Spleen (tissue), 11 donors: ENCODE results near the gene NRXN3. TPM values are rescaled to one million over a fixed set of nuclear protein-coding genes. Genes with fewer than 3 reads are reported as not detected.

Experiments used
- DNase-seq: peaks from one replicate; pipeline ENCODE4 v3.0.0-alpha.2; 2020
- H3K27ac ChIP-seq, 8 donors: fragments of 200-600 bp; sonication (generic) in 7 of 8; 1 replicate in 4 of 8; 2 replicates in 4 of 8; pipeline versions ENCODE4 v1.5.0 to v1.8.0; 2016 to 2021; ENCODE audit warnings: inconsistent platforms in 4 of 8, mild to moderate bottlenecking in 4 of 8, moderate library complexity in 1 of 8
- H3K27me3 ChIP-seq, 7 donors: fragments of 200-600 bp; sonication (generic) in 6 of 7; replicated peaks in 1 of 7; 1 replicate in 4 of 7; 2 replicates in 3 of 7; pipeline versions ENCODE4 v1.5.0 to v1.8.0; 2016 to 2021; ENCODE audit warnings: inconsistent platforms in 3 of 7, mild to moderate bottlenecking in 1 of 7
- H3K36me3 ChIP-seq, 6 donors: fragments of 200-600 bp; sonication (generic) in 5 of 6; 1 replicate in 4 of 6; 2 replicates in 2 of 6; pipeline versions ENCODE4 v1.5.0 to v1.8.0; 2016 to 2021; ENCODE audit warnings: inconsistent platforms in 2 of 6
- H3K4me1 ChIP-seq, 6 donors: fragments of 200-600 bp; sonication (generic) in 5 of 6; 1 replicate in 3 of 6; 2 replicates in 3 of 6; pipeline versions ENCODE4 v1.5.0 to v1.8.0; 2016 to 2021; ENCODE audit warnings: inconsistent platforms in 3 of 6
- H3K4me3 ChIP-seq, 8 donors: fragments of 200-600 bp; sonication (generic) in 7 of 8; 1 replicate in 4 of 8; 2 replicates in 4 of 8; pipeline versions ENCODE4 v1.5.0 to v1.8.0; 2016 to 2021; ENCODE audit warnings: inconsistent platforms in 4 of 8, mild to moderate bottlenecking in 4 of 8, moderate library complexity in 2 of 8
- H3K9me3 ChIP-seq, 8 donors: fragments of 200-600 bp; sonication (generic) in 7 of 8; 1 replicate in 4 of 8; 2 replicates in 4 of 8; pipeline versions ENCODE4 v1.5.0 to v1.8.0; 2016 to 2021; ENCODE audit warnings: inconsistent platforms in 4 of 8
- POLR2A ChIP-seq, 3 donors: fragments of 450-650 bp; IDR thresholded peaks; one replicate each; pipeline ENCODE4 v1.5.1; 2017; ENCODE audit warnings: antibody characterized with exemption in 3 of 3, mild to moderate bottlenecking in 1 of 3
- POLR2AphosphoS5 ChIP-seq, 3 donors: sonication (generic); formaldehyde crosslinking; IDR thresholded peaks; one replicate each; pipeline ENCODE4 v1.5.1; 2017; ENCODE audit warnings: antibody characterized with exemption in 3 of 3
- WGBS, 5 donors: extraction: QIAGEN DNeasy Blood & Tissue Kit in 3 of 5; methylation state at CpG; one replicate each; pipeline versions ENCODE4 v1.1.5 to v1.1.7; 2013 to 2018; 5-methylcytosine and 5-hydroxymethylcytosine counted together
- intact Hi-C: fragments of 100-400 bp; cut with DNase I; formaldehyde crosslinking; loops from one replicate; pipeline ENCODE4 v1.15.0; 2023; ENCODE audit warnings: low total_unique reads
- polyA plus RNA-seq, 3 donors: library from polyadenylated mRNA; stranded (reverse); fragments of 200-250 nt; gene quantifications; one replicate each; pipeline ENCODE4 v1.2.1, GENCODE V29; 2013
- total RNA-seq, 7 donors: library from RNA; depleted of rRNA in 3 of 7; stranded (reverse); fragments of >200 nt in 3 of 7; fragmentation: NEBNext Ultra II Directional in 4 of 7; extraction: Animal tissue kit (Norgen Biotek cat#: 25700) in 4 of 7; gene quantifications; one replicate each; pipeline versions ENCODE4 v1.1.0 to v1.2.1, GENCODE V29; 2016 to 2021
- TF ChIP-seq, protein P1 (sequence below), 11 experiments: fragments of 200-600 bp in 7 of 11; fragments of 450-650 bp in 4 of 11; sonication (generic) in 4 of 11; IDR thresholded peaks in 8 of 11; conservative IDR thresholded peaks in 3 of 11; 1 replicate in 7 of 11; 2 replicates in 4 of 11; pipeline versions ENCODE4 v1.4.0 to v1.8.0; 2016 to 2021; ENCODE audit warnings: antibody characterized with exemption in 11 of 11, inconsistent platforms in 4 of 11, mild to moderate bottlenecking in 1 of 11
- donor health status: healthy with polysubstance abuse.
- donor health status: DM: no; HTN: no; CAD: no; lungs with moderate emphysema.
- donor health status: DM: no; HTN: no; CAD: no.
- donor health status: Bipolar disorder and iron deficiency.
- donor health status: healthy.
- donor health status: DM: no; HTN: no; CAD: no.
- donor health status: DM: yes; HTN: yes; CAD: no.

Gene NRXN3
- total and polyA plus RNA-seq, 10 donors, result 0.21 to 11.5 (median 1.6) TPM

DNA sequence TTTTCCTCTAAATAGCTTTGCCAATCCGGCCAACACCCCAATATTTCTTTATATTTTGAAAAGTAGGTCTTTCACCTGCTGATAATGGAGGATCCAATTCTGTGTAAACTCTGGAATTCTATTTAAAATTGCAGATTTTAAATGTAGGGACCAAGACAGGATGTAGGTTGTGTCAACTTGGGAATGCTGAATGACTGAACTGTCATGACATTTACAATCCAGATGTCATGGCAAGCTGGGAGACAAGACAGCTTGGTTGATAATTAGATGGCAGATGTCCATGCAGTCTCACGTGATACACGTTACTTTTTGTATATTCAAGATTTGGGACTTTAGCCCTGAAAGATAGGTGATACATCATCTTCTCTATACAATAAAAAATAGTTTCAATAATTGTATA is 1564.0 kb downstream of the NRXN3 start:
- H3K4me3 ChIP-seq, result no peak overlapping the region
- 79 to 87% (median 86%) methylated on average over 3 of the region's 3 CpGs for WGBS, 5 donors

DNA sequence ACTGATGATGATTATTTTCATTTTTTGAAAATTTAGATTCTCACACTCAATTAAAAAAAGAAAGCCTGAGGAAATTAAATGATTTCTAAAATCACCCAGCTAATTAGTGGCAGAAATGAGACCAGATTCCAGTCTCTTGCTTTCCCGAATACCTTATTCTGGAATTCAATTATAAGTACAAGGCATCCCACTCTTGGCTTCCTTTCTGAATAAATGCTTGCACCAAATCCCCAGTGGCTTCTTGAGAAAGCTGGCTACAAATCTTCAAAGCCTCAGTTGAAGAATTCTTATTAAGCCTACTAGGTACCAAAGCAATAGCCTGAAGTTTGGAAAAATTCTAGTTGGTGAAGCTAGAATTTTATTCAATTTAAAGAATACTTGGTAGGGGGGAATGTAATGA is 1564.5 kb downstream of the NRXN3 start:
- TF ChIP-seq POLR2AphosphoS5 (IDR thresholded peaks at IDR 0.05) (no peak), POLR2A (IDR thresholded peaks at IDR 0.05) (no peak)
- TF ChIP-seq, protein P1, sequence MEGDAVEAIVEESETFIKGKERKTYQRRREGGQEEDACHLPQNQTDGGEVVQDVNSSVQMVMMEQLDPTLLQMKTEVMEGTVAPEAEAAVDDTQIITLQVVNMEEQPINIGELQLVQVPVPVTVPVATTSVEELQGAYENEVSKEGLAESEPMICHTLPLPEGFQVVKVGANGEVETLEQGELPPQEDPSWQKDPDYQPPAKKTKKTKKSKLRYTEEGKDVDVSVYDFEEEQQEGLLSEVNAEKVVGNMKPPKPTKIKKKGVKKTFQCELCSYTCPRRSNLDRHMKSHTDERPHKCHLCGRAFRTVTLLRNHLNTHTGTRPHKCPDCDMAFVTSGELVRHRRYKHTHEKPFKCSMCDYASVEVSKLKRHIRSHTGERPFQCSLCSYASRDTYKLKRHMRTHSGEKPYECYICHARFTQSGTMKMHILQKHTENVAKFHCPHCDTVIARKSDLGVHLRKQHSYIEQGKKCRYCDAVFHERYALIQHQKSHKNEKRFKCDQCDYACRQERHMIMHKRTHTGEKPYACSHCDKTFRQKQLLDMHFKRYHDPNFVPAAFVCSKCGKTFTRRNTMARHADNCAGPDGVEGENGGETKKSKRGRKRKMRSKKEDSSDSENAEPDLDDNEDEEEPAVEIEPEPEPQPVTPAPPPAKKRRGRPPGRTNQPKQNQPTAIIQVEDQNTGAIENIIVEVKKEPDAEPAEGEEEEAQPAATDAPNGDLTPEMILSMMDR (IDR thresholded peaks at IDR 0.05 in 8 of 11, conservative IDR thresholded peaks at IDR 0.05 in 3 of 11), result no peak
- Histone ChIP-seq H3K4me1 (no peaks in the 10 kb centered on the region), H3K27ac (no peak overlapping the region), H3K36me3 (no peaks in the 10 kb centered on the region), H3K9me3 (peaks cover 0 to 41% (median 31%) of the 10 kb centered on the region in 8 donors), H3K4me3 (no peak overlapping the region), H3K27me3 (no peaks in the 10 kb centered on the region)
- 86 to 94% (median 90%) methylated on average over 1 of the region's 1 CpG for WGBS, 5 donors
- no peak for DNase-seq
- intact Hi-C loops, result no loop called here

More for the DNA sequence above, 1564.0 kb downstream of the NRXN3 start:
- Histone ChIP-seq H3K4me1 (no peaks in the 10 kb centered on the region), H3K27ac (no peak overlapping the region), H3K27me3 (no peaks in the 10 kb centered on the region), H3K36me3 (no peaks in the 10 kb centered on the region), H3K9me3 (peaks cover 0 to 41% (median 31%) of the 10 kb centered on the region in 8 donors)
- no peak for DNase-seq
- TF ChIP-seq, protein P1 (IDR thresholded peaks at IDR 0.05 in 8 of 11, conservative IDR thresholded peaks at IDR 0.05 in 3 of 11), result no peak
- no peak for TF ChIP-seq POLR2AphosphoS5 (IDR thresholded peaks at IDR 0.05)
- TF ChIP-seq POLR2A (IDR thresholded peaks at IDR 0.05), result no peak
- intact Hi-C loops, result no loop called here

DNA sequence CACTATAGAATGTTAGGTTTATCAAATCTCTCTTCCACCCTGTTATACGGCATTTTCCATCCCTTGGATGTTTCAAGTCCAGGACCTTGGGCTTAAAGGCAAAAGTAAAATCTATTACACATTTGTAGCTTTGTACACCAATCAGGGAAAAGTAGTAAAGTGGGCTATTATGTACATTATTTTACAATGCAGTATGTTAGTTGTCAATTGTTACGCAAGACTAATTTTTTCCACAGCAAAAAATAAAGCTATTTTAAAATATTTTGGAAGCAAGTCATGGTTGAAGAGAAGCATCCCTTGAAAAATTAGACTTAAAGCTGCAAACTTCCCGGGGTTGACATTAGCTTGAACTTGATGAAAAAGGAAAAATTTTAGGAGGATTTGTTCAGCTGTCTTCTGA is 1564.9 kb downstream of the NRXN3 start:
- H3K4me3 ChIP-seq, result no peak overlapping the region
- intact Hi-C loops, result no loop called here
- no peaks in the 10 kb centered on the region for H3K27me3 ChIP-seq
- H3K9me3 ChIP-seq, result peaks cover 0 to 41% (median 31%) of the 10 kb centered on the region in 8 donors
- TF ChIP-seq, protein P1 (IDR thresholded peaks at IDR 0.05 in 8 of 11, conservative IDR thresholded peaks at IDR 0.05 in 3 of 11), result no peak
- no peaks in the 10 kb centered on the region for H3K36me3 ChIP-seq
- H3K27ac ChIP-seq, result no peak overlapping the region
- 77 to 91% (median 84%) methylated on average over 3 of the region's 3 CpGs for WGBS, 5 donors
- no peak for DNase-seq
- H3K4me1 ChIP-seq, result no peaks in the 10 kb centered on the region

DNA sequence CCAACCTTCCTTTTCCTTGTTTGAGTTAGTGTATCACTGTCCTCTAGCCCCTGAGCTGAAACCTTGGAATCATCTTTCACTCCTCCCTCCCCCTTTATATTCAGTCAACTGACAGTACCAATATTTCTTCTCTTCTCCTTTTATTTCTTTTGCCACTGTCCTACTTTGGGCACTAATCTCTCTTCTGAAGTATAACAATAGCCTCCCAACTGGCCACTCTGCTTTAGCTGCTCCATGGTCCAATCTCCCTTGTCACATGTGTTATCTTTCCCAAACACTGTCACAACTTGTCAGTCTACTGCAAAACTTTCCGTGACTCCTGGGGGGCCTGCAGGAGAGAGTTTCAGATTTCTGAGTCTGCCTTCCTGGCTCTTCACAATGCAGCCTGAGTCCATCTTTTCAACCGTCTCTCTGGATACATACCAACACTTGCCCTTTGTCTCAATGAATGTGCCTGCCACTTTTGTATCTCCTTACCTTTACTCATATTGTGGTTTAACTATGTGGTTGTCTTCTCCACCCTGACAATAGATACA is 1570.0 kb downstream of the NRXN3 start:
- peaks cover 0 to 38% (median 31%) of the 10 kb centered on the region in 8 donors for H3K9me3 ChIP-seq
- no peaks in the 10 kb centered on the region for H3K4me1 ChIP-seq
- WGBS, 5 donors, result 52 to 68% (median 55%) methylated on average over 2 of the region's 2 CpGs
- H3K27ac ChIP-seq, result no peak overlapping the region
- no peaks in the 10 kb centered on the region for H3K36me3 ChIP-seq
- TF ChIP-seq POLR2A (IDR thresholded peaks at IDR 0.05), result no peak
- TF ChIP-seq, protein P1 (IDR thresholded peaks at IDR 0.05 in 8 of 11, conservative IDR thresholded peaks at IDR 0.05 in 3 of 11), result no peak
- no peak for TF ChIP-seq POLR2AphosphoS5 (IDR thresholded peaks at IDR 0.05)
- no peak overlapping the region for H3K4me3 ChIP-seq
- no peak for DNase-seq
- intact Hi-C loops, result no loop called here
- H3K27me3 ChIP-seq, result no peaks in the 10 kb centered on the region
